Forelimb muscle (tissue), 1 donor: ENCODE data around the gene RPL13A. TPM values are rescaled to one million over a fixed set of nuclear protein-coding genes. Genes with fewer than 3 reads are reported as not detected.

Experiments
- DNase-seq: peaks from one replicate; pipeline ENCODE4 v3.0.0-alpha.2; 2013; ENCODE audit warnings: low read depth
- polyA plus RNA-seq: library from polyadenylated mRNA; unstranded; fragments of 120-200 nt; gene quantifications from one replicate; pipeline ENCODE4 v1.2.1, GENCODE V29; 2013; ENCODE audit not compliant: insufficient read length

RPL13A gene
- polyA plus RNA-seq, 1 donor = 5,065 TPM

DNA sequence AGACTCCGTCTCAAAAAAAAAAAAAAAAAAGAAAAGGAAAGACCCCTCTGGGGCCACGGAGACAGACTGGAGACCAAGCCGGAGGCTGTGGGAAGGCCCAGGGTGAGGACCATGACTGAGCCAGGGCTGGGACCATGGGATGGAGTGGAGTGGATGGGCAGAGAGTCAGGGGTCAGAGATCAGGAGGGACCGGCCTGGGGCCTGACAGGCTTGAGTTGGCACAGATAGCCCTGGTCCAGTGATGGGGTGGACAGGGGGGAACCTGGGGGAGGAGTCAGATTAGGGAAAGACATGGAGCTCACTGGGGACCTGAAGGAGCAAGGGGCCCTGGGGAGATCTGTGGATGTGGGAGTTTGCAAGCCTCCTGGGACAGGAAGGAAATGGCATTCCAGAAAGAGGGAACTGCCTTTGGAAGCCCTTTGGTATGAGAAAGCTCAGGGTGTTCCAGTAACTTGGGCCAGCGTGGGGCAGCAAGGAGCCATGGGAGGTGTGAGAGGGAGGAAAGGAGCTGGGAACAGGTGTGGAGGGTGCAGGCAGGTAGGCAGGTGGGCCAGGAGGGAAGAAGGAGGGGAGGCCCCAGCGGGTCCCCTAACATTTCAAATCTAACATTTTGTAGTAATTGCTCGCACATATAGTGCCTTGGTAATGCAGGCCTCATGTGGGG is 6.3 kb upstream of the RPL13A start:
- DNase-seq = no peak

DNA sequence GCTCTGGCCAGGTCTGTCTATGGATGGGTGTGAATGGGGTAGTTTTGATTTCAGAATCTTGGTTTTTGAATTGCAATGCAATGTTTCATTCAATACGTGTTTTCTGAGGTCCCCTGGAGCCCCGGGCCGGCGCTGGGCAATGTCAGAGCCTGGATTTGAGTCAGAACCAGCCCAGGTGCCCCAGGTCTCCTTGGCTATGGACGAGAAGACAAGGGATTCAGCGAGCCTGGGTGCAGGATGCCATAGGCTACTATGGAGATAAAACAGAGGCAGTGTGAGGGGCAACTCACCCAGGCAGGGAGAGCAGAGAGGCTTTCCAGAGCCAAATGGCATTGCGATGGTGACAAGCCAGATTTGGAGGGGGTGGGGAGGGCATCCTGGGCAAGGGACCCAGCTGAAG is 1.2 kb upstream of the RPL13A start:
- DNase-seq = no peak

DNA sequence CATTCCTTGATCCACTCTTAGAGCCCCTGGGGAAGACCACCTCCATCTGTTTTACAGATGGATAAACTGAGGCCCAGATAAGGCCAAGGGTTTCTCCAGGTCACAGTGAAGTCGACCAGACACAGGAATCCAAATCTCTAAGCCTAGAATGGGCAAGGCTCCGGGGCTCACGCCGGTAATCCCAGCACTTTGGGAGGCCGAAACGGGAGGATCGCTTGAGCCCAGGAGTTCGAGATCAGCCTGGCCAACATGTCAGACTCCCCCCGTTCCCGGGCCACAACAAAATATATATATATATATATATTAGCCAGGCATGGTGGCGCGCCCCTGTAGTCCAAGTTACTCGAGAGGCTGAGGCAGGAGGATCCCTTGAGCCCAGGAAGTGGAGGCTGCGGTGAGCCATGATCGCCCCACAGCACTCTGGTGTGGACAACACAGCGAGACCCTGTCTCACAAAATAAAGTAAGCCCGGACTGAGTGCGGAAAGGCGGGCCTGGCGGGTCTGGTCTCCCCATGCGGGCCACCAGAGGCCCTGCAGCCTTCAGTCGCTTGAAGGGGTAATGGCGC is 615 bp upstream of the RPL13A start:
- no peak for DNase-seq

DNA sequence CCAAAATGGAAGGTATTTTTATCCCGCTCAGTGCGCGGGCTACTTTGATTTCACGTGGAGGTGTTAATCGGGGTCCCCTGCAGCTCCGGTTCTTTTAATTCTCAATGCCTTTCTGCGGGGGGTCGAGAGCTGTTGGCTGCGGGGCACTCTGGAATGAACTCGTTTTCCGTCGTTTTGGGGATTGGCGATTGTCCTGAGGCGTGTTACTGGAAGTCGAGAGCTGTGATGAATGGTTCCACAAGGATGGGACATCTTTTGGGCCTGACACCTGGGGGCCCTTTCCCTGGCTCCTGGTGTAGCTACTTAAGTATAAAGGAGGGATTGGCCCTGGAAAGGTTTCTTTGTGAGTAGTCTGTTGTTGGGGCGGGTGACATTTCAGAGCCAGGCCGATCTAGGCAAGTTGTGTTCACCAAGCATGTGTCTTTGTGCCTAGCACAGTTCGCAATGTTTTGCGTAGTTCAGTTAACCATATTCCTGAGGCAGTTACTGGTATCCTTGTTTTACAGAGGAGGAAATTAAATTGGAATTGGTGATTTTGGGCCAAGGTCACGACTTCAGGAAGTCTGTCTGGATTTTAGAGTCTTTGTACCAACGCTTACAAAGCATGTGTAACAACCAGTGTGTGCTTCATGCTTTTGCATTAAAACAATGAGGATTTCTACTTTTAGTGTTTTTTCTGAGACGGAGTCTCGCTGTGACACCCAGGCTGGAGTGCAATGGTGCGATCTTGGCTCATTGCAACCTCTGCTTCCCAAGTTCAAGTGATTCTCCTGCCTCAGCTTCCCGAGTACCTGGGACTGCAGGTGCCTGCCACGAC is 846 bp downstream of the RPL13A start:
- DNase-seq = no peak

DNA sequence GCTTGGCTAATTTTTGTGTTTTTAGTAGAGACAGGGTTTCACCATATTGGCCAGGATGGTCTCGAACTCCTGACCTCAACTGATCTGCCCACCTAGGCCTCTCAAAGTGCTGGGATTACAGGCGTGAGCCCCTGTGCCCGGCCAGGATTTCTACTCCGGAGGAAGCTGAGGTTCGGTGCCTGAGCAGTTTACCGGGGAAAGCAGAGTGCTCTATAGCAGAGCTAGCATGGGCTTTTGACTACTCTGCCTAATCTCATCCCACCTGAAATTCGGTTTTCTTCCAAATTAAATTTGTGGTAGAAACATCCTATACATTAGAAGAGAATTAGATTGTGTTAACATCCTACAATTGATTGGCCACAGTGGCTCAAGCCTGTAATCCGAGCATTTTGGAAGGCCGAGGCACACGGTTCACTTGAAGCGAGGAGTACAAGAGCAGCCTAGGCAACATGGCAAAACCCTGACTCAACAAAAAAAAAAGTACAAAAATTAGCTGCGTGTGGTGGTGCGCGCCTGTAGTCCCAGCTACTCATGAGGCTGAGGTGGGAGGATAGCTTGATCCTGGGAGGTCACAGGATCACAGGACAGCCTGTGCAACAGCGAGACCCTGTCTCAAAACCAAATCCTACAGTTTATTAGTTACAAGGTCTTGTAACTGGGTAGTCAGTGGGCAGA is 1.6 kb downstream of the RPL13A start:
- no peak for DNase-seq

DNA sequence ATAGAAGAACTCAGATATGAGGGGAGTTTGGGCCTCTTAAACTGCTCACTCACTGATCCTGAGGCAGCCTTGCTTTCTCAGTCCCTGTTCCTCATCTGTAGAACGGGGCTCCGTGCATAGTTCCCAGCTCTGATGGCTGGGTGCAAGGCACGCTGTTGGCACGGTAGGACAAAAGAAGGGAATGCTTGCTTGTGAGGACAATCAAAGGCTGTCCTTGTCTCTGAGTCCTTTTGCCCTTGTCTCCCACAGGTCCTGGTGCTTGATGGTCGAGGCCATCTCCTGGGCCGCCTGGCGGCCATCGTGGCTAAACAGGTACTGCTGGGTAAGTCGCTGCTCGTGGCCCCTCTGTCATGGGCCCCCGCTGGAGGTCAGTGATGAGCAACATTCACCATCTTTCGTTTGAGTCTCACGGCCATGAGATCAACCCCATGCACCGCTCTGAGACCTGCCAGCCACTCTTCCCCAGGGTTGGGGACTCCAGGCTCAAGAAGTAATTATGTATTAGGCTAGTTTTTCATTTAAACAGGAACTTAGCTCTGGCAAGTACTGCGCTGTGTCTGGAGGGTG is 2.3 kb downstream of the RPL13A start:
- DNase-seq = no peak

DNA sequence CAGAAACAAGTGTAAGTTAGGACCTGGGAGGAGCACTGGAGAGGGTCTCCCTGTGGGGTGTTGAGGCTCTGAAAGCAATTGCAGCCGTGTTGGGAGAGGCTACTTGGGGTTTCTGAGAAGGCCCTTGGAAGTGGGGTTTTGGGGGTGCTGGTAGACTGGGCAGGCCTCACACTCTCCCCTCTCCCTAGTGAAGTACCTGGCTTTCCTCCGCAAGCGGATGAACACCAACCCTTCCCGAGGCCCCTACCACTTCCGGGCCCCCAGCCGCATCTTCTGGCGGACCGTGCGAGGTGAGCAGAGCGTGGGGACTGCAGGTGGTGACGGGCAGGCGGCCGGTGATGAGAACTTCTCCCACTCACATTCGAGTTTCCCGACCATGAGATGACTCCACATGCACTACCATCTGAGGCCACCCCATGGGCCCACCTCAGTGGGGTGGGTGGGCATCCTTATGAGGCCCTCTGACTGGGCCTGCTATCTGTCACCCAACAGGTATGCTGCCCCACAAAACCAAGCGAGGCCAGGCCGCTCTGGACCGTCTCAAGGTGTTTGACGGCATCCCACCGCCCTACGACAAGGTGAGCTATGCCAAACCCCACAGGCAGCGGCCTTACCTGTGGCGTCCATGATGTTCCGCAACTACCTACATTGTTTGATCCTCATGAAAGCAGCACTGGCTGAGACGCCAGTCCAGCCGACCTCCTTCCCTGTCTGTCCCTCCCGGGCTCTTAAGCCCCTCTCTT is 3.0 kb downstream of the RPL13A start:
- DNase-seq = no peak

DNA sequence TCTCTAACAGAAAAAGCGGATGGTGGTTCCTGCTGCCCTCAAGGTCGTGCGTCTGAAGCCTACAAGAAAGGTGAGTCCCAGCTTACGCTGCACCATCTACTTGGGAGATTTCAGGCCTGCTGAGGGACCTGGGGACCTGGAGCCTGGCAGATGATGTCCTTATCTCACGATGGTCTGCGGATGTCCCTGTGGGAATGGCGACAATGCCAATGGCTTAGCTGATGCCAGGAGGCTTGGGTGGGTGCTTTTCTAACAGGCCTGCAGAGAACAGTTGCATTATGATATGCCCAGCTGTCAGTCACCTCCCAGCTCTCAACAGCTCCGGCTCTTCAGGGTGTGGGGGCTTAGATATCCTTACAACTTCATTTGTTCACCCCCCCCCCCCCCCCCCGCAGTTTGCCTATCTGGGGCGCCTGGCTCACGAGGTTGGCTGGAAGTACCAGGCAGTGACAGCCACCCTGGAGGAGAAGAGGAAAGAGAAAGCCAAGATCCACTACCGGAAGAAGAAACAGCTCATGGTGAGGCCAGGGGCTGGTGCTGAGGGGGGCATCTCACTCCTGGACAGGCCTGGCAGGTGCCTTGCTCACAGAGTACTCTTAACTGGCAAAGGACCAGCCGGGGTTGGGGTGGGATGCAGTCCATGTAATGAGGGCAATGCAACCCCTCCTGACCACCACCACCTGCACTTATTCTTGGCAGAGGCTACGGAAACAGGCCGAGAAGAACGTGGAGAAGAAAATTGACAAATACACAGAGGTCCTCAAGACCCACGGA is 3.8 kb downstream of the RPL13A start:
- DNase-seq = no peak

DNA sequence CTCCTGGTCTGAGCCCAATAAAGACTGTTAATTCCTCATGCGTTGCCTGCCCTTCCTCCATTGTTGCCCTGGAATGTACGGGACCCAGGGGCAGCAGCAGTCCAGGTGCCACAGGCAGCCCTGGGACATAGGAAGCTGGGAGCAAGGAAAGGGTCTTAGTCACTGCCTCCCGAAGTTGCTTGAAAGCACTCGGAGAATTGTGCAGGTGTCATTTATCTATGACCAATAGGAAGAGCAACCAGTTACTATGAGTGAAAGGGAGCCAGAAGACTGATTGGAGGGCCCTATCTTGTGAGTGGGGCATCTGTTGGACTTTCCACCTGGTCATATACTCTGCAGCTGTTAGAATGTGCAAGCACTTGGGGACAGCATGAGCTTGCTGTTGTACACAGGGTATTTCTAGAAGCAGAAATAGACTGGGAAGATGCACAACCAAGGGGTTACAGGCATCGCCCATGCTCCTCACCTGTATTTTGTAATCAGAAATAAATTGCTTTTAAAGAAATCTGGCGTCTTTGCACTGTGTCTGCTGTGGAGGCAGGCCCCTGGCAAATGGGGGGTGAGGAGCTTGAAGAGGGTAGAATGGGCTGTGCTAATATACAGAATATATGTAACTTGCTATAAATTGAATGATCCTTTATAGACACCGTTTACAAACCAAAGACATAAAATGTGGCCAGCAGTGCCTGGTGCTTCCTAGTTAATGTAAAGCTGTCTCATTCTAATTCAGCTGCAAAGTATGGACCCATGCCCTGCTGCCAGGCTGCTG is 4.6 kb downstream of the RPL13A start:
- no peak for DNase-seq

DNA sequence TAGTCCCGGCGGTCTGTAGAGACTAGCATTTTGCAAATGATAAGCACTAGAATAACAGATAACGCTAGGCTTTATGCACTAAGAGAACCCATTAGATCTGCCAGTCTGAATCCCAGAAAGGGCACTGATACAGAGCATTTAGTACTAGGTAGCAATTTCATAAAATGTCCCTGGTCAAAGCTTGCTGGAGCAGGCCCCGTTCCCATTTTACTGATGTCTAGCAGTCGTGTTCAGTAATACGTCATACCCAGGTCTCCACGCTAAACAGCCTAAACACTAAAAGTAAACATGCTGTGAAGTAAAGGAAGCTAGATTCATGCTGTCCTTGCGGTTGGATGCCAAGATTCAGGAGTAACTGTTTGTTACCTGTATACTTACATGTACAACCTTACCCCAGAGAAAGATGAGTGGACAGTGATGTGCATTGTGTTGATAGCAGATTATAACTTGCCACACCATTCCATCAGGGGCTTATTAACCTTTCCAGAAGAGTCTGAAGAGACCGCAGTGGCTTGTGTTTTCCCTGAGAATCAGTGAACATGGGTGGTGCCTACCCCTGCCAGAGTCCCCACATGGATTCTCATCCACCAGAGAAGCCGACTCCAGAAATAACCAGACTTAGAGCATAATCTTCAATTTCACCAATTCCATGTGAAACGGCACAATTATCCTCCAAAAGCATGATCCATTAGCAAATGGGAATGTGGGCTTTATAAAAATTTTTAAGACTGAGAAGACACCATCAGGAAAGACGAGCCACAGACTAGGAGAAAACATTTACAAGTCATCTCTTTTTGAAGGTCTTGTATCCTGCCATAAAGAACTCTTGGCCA is 5.4 kb downstream of the RPL13A start:
- DNase-seq = no peak

DNA sequence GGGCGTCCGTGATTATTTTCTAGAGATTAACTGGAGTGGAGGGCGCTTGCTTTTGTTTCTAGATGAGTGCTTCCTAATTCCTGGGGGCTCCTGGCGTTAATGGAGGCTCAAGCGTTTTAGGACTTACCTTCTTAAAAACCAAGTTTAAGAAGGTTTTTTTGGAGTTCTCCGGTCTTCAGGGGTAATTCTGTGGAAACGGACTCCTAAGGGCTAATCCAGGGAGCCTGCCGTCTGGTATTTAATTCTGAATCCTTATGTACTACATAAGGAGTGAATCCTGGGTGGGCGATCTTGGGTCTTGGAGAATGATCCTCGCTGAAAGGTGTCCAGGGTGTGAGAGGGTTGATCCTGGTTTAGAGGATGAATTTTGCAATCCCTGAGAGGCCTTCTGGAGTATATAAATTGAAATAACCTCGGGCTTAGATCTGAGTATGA is 9.2 kb downstream of the RPL13A start:
- no peak for DNase-seq

DNA sequence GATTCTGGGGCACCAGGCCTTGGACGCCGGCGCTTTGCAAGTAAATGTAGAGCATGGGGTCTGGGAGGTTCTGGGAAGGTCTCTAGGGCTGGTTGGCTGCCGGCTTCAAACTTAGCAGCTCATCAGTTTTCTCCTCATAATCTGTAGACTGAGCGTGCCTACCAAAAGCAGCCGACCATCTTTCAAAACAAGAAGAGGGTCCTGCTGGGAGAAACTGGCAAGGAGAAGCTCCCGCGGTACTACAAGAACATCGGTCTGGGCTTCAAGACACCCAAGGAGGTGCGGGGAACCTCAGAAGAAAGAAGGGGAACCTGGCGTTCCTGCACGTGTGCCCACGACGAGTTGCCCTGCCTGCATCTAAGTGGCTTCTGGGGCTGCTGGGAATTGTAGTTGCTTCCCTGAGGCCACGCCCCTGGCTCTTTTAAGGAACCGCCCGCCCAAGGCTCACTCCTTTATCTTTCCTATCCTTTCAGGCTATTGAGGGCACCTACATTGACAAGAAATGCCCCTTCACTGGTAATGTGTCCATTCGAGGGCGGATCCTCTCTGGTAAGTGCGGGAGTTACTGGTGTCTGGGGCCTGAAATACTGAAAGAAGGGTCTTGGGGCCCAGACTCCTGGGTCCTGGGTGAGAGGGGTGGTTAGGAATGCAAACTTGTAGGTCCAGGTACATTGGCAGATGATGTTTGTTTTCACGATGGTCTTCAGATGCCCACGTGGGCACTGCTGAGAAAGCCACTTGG is 9.8 kb downstream of the RPL13A start:
- DNase-seq = no peak

DNA sequence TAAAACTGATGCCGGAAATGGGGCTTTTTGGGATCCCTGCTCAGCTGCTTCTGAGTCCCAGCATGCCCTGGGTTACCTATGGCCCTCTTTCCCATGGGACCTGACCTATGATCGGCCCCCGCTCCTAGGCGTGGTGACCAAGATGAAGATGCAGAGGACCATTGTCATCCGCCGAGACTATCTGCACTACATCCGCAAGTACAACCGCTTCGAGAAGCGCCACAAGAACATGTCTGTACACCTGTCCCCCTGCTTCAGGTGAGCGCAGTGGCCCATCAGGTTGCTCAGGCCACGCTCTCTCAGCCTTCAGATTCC is 10.3 kb downstream of the RPL13A start:
- no peak for DNase-seq

DNA sequence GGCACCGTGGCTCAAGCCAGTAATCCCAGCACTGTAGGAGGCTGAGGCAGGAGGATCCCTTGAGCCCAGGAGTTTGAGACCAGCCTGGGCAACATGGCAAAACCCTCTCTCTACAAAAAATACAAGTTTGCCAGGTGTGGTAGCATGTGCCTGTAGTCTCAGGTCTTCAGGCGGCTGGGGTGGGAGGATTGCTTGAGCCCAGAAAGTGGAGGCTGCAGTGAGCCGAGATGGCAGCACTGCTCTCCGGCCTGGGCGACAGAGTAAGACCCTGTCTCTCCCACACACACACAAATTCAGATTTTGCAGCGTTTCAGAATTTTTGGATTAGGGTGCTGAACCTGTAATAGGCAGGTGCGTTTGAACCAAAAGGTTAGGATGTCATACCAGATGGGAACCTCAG is 11.1 kb downstream of the RPL13A start:
- DNase-seq = no peak

DNA sequence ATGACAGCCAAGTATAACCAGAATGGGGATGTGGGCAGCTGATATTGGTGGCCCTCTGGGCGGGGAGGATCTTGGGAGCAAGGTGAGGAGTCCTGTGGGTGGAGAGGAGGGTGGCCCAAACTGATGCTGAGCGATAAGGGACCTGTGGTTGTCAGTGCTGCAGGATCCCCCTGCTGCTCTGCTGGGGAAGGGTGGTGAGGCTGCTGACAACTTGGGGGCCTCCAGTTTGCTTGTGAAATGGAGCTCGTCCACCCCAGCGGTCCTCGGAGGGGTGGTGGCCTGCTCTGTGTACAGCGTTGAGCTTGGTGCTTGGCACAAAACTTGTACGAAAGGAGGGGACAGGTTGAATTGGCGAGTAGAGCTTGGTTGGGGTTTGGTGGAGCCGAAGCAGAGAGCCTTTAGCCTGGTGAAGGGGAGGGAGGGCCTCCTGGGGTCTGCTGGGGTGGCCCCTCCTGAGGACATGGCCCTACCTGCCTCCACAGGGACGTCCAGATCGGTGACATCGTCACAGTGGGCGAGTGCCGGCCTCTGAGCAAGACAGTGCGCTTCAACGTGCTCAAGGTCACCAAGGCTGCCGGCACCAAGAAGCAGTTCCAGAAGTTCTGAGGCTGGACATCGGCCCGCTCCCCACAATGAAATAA is 11.7 kb downstream of the RPL13A start:
- no peak for DNase-seq

DNA sequence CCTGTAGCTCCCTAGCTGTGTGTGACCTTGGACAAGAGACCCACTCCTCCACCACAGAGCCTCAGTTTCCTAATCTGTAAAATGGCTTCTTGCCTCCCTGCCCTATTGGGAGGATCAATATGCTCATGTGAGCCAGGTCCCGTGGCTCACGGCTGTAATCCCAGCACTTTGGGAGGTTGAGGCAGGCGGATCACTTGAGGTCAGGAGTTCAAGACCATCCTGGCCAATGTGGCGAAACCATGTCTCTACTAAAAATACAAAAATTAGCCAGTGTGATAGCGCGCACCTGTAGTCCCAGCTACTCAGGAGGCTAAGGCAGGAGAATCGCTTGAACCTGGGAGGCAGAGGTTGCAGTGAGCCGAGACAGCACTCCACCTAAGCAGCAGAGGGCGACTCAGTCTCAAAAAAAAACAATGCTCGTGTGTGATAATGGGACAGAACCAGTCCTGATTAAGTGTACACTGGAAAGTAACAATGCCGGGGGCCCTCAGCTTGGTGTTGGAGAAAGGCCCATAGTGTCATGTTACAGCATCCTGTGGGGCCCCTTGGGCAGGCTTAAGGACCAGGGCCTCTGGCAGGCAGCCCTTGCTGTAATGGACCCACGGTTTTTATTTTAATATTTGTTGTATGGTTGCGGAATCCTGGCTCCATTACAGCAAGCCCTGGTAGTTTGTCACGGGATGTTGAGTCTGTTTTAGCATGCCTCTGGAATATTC is 15.6 kb downstream of the RPL13A start:
- no peak for DNase-seq

DNA sequence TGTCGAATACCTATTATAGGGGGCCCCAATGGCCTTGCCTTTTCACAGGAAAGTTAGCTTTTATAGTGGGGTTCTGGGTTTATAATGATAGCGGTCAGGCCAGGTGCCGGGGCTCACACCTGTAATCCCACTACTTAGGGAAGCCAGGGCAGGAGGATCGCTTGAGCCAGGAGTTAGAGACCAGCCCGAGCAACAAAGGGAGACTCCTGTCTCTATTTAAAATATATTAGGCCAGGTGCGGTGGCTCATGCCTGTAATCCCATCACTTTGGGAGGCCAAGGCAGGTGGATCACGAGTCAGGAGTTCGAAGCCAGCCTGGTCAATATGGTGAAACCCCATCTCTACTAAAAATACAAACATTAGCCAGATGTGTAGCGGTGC is 16.2 kb downstream of the RPL13A start:
- no peak for DNase-seq
